Activated CD8-positive, alpha-beta memory T cell treated with anti-CD3 and anti-CD28 coated beads for 4 hours (primary cell): Measurements from ENCODE around the gene ABHD17C.

ENCODE experiments used
- DNase-seq, 2 donors: peaks; one replicate each; pipeline ENCODE4 v3.0.0-alpha.2; 2020; ENCODE audit warnings: low read depth in 2 of 2

ABHD17C gene

DNA sequence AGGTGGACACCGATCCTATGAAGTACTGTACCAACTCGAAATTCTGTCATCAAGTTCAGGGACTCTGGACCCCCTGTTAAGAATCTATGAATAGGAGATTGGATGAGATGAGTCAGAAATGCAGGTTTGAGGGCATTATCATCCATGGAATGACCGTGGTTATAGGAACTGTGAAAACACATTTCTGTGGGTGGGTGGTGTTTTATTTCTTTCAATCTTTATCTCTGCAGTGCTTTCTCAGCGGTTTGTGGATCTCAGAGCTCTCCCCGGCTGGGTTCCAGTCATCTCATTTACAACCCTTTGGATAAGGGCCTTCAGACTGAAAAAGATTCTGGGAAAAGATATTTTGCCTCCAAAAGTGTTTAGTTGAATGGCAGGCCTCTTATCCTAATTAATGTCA, 5.4 kb upstream of the ABHD17C start:
- DNase-seq: no peak

DNA sequence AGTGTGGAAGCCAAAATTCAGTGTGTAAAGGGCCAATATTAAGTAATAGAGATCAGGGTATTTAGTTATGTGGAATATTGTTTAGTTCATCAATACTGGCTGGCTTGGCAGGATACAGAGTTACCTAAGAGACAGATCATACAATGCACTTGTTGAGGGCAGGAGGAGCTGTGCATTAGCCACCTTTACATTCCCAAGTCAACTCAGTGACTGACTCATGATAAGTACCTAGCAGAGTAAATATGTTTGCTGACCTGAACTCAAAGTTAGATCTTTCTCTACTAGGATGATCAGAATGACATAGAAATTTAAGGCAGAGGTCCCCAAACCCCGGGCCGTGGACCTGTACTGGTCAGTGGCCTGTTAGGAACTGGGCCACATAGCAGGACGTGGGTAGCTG, 3.5 kb upstream of the ABHD17C start:
- no peak for DNase-seq

DNA sequence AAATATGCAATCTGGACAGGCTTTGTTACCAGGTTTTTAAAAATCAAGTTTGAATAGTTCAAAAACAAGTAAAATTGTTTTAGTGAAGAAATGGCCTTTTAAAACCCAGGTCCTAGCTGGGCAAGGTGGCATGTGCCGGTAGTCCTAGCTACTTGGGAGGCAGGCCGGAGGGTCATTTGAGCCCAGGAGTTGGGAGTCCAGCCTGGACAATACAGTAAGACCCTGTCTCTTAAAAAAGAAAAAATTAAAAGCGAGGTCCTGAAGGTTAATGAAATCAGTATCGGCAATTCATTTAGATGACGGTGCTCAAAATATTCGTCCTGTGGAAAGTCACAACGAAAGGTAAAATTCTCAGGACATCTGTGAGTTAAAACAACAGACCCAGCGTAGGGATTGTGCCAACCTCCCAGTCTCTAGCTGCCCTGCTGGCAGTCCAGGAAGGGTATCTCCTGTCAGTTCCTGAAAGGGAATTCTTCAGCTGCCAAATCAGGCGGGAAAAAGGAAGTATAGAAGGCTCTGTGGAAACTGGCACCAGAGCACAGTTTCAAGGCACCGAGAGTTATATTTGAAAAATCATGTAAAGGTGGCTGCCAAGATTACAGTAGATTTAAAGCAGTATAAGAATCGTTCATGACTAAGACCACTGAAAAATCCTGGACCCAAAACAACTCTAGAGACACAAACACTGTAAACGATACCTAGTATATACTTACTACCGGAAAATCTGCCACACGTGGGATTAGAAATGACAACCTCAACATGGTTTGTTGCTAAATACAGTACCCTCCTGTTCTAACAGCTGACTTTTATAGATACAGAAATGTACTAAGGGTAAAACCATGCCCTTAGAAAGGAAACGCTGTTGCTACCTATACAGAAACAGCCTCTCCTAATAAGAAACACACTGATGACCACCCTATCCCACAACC, 1.2 kb upstream of the ABHD17C start:
- DNase-seq: no peak

DNA sequence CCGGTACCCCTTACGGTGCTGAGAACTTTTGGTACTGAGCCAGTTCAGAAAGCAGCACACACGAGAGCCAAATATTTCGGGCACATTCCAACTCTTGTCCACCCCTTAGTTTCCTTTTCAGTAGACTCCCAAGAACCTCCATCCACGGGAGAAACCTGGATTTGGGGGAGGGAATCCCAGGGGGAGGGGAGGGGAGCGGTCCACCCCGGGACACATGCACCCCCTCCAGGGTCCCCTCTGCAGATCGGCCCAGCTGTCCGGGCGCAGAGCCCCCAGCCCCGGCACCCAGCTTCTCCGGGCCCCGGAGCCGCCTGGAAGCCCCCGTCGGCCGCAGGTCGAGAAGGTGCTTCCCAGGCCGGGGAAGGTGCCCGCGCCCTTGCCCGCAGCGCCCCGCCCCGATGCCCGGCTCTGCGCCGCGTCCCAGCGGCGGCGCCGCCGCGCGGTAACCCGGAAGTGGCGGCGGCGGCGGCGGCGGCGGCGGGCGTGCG, 455 bp upstream of the ABHD17C start:
- DNase-seq: no peak

DNA sequence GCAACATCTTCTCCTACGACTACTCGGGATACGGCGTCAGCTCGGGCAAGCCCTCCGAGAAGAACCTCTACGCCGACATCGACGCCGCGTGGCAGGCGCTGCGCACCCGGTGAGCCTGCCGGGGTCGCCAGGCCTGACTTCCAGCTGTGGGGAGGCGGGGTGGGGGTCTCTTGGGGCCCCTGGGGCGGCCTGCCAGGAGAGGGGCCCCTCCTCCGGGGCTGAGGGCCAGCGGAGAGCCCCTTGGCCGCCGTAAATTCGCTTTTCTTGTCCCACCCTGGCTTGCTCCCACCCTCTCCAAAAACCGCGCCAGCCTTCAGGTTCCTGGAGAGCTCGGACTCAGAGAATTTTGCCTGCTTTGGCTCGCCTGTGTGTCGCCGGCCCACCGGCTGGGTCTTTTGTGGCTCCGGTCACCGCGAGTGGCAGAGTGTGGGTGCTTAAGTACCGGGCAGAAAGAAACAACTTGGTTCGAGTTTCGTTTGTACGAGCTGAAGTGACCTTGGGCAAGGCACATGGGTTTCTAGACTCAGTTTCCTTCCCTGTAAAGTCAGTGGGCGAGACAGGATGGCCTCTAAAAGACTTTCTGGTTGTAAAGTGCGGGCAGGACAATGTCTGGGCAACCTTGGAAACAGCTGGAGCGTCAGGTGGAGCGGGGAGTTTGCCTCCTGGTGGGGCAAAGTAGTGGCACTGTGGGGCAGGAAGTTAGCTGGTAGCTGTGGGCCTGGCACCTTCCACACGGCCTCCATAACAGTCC, 976 bp downstream of the ABHD17C start:
- DNase-seq: no peak

DNA sequence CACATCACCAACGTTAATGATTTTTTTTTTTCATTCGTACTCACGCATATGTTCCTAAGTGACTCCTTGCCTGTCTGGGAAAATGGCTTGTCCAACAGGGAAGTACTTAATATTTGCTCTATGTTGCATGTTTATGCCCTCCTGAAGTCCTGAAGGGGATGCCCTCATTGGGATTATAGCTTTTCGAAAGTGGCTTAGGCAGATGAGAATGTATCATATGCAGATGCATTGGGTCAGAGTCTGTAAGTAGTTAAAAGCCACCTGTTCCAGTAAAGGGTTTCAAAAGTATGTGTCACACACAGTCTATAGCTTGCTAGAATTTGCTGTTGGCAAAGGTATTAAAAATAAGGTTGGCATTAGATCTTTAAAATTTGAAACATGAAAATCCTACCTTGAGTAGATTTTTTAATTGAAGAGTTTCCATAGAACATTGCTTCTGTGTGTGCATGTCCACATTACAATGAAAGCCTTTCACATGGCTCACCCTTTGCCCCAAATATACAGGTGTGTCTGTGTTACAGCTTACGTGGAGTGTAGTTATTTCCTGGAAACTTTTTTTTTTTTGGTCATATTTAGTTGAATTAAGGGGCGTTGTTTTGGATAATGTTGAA, 2.1 kb downstream of the ABHD17C start:
- no peak for DNase-seq

DNA sequence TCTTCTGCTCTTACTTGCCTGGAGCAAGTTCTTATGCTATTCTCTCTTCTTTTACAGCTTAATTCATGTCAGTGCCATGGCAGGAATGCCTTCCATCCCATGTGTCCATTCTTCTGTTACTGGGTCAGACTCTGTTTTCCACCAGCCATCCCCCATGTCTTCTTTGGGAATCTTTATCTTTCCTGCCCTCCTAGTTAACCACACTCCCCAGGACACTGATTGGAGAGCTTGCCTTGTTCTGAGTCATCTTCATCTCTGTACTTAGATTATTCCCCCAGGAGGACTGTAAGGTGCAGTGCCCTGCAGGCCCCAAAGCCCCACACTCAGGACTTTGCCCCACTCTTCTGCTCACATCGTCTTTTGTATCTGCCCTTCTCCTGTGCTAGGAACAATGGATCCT, 3.6 kb downstream of the ABHD17C start:
- DNase-seq: no peak

DNA sequence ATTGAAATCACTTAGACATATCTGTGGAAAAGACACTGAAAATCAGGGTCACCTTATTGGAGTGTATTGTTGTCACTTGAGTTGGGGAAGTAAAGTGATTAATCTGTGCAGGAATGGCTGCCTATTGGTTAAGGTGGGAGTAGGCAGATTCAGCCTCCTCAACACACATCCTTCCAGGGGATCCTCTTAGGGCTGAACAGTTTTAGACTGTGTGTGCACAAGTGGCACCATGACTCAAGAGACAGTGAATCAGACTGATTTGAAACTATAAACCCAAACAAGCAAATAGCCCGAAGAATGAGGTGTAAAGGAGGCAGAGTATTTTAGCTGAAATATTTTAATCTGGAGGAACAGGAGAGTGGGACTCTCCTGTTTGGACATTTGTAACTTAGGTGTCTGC, 4.9 kb downstream of the ABHD17C start:
- no peak for DNase-seq

DNA sequence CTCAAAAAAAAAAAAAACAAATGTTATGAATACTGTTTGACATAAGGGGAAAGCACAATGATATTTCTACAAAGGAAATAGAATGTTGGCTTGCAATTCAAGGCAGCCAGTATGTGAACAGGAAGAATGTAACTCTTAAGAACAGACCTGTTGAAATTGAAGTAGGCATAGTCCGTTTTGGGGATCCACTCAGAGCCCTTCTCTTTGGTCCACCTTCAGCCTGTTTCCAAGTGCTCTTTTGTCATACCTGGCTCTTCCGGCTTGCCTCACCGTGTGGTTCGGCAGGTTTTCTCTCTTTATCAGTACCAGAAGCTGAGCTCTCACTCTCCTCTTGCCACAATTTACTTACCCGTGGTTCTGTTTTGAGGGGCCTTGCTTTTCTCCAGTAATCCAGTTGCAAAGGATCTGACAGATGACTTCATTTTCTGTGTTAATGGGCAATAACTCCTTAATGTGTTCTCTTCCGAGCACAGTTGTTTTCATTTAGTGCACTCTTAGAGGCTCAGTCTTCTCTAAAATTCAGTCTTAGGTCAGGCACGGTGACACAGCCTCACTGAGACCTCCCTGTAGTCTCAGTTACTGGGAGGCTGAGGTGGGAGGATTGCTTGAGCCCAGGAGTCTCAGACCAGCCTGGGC, 6.7 kb downstream of the ABHD17C start:
- no peak for DNase-seq

DNA sequence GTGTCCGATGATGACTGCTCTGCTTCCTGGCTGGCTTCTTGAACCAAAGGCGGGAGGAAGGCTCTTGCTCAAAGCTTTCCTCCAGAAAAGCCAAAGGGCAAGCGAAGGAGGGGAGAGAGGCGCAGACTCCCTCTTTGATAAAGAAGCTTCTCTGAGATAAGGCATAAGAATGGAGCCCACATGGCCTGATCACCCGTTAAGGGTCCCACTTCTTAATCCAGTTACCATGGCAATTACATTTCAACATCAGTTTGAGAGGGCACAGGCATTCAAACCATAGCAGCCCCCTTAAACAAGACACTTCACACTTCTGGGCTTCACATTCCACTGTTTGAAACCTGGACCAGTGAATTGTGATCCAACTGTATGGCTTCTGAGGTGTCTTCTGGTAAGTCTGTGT, 8.0 kb downstream of the ABHD17C start:
- no peak for DNase-seq

DNA sequence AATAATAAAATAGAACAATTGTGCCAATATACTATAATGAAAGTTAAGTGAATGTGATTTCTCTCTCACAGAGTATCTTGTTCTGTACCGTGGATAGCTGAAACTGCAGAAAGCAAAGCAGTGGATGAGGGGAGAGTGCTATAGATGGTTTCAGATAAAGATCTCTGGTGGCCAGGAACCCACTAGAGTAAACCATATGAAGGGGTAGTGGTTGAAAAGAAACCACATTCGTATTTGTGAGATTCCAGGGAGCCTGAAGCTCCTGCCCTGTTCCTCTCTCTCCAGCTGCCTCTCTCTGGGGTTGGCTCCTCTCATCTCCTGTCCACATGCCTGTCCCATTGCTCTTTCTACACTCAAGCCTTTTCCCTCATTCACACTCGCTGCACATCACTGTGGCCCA, 8.9 kb downstream of the ABHD17C start:
- no peak for DNase-seq

DNA sequence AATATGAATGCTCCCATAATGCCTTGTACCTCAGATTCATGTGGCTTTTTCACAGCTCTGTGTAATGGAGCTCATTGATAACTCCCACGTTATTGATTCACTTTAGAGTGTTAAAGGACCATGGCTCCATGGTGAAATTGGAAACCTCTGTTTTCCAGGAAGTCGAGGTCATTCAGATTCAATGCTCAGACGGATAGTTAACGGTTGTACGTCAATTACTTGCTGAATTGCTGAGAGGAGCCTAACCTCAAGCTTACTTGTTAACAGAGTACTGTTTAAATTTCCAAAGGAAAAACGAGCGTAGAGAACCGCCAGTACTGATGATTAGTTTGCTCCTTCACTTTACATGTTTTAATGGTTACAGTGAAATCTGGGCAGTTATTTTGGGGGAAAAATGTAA, 11.1 kb downstream of the ABHD17C start:
- DNase-seq: no peak

DNA sequence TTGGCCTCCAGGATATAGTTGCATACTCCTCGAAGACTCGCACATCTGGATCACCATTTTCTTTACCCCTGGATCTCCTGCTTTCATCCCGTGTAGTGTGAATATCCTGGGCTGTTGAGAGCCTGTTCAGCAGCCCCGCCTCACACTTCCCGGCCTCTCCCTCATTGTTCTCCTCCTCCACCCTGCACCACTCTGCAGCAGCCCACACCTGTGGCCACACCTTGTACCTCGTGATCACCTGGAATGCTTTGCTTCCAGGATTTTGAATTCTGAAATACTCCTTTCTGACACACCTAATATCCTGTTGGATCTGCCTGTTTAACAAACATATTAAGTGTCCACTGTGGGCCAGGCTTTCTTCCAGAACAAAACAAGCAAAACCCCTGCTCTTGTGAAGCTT, 14.4 kb downstream of the ABHD17C start:
- no peak for DNase-seq

DNA sequence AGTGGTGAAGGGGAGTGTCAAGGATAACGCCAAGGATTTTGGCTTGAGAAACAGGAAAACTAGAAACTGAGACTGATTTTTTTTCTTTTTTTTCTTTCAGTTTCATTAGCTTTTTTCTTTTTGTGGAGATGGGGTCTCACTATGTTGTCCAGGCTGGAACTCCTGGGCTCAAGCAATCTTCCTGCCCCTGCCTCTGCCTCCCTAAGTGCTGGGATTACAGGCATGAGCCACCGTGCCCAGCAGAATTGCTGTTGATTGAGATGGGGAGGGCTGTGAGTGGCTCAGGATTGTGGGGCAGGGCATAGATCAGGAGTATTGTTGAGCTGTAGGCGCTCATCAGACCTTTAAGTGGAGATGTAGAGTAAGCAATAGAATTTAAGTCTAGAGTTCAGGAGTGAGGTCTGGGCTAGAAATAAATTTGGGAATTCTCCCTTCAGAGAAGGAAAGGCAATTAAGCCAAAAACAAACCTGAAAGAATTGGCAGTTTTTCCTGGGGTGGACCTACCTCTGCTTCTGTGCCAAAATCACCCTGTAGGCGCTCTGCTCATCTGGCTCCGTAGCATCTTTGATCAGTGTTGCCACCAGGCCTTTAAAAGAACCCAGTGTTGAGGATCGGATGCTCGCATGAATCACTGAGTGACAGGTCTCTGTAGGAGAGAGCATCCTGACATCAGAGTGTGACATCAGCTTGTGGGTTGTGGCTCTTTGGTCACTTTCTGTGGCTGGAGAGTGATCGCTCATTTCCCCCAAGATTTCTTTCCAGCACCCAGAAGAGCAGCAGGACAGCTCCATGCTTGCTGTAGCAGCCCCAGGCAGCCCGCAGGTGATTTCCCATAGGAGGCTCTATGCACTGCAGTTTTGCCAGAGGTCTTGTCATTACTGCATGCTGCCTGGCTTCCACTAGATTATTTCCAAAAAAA, 15.8 kb downstream of the ABHD17C start:
- no peak for DNase-seq

DNA sequence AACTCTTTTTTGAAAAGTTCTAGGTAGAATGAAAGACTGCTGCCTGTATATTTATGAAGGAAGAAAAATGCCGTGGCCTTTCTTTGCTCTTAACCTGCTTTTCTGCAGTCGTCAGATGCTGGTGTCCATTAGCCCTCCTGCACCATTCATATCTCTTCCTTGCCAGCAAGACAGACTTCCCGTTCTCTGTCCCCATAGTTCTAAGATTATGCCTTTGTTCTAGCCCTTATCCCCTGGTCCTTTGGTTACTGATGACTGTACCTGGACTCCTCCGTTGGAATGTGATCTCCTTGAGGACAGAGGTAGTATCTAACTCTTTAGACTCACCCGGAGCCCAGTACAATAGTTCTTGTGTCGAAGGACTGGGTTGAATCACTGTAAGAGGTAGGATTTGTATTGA, 16.8 kb downstream of the ABHD17C start:
- no peak for DNase-seq

DNA sequence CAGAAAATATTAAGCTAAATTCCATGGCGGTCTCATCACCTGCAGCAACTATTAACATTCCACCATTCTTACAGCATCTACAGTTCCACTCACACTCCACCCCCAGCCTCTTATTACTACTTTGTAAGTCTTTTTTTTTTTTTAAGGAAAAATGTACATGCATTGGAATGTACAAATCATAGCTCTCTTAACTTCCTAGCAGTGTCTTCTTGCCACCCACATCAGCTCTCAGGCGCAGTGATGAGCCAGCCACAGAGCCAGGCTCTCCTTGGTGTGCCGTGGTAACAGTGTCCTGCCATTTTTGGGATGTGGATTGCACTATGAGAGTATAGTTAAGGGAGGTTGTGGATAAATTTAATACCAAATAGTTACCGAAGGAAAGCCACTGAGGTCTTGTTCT, 17.8 kb downstream of the ABHD17C start:
- no peak for DNase-seq

DNA sequence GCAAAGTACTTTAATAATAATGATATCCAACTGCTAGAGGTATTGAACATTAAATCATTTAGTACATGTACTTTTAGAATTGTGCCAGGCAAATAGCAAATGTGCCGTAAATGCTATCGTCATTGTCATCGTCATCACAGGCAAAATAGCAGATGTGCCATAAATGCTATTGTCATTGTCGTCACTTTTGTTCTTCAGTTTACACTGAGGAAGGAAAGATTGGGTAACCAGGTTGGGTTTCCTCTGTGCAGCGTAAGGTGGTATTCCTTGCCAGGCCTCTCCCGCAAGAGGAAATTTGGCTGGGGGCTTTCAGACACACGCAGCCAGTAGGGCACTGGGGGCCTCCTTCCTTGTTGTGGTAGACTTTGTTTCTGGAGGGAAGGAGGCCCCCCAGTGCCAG, 26.4 kb downstream of the ABHD17C start:
- no peak for DNase-seq

DNA sequence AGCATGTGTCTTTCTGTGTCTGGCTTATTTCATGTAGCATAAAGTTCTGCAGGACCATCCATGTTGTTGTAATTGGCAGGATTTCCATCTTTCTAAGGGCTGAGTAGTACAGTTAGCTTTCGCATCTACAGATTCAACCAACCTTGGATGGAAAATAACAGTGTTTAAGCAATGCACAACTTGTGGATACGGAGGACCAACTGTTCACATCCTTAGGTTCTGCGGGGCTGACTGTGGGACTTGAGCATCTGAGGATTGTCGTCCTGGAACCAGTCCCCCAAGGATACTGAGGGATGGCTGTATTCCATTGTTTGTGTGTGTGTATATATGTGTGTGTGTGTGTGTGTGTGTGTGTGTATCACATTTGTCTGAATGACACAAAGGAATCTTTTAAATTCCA, 27.7 kb downstream of the ABHD17C start:
- no peak for DNase-seq

DNA sequence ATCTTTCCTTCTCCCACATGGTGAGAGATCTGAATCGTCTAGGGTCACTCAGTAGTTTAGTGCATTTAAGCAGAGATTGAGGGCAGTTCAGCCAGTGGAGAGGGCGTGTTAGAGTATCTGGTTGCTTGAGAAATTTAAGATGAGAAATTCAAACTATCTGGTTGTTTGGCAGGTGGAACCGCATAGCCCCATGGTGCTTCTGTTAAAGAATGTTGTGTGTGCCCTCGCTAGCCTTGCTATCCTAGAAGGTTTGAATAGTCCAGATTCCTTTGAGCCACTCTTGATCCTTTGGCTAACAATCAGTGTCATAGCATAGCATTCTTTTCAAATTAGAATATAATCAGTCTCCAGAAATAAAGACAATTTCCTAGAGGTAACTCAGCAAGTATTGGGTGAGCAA, 32.1 kb downstream of the ABHD17C start:
- no peak for DNase-seq

DNA sequence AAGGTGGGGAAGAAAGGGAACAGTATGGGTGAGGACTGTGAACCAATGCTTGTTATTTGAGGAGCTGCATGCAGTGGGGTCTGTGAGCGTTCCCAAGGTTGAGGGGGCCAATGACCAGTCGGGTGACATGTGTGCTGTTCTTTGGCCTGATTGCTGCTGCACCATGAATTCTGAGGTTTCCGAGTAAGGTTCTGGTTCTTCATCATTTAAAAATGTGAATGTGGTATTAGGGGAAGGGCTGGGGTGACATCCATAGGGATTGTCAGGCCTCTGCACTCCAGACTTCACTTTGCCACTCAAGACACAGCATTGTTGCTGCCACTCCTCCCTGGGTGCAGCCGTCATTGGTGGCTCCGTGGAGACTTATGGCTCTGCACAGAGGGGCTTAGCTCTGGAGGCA, 32.5 kb downstream of the ABHD17C start:
- no peak for DNase-seq

DNA sequence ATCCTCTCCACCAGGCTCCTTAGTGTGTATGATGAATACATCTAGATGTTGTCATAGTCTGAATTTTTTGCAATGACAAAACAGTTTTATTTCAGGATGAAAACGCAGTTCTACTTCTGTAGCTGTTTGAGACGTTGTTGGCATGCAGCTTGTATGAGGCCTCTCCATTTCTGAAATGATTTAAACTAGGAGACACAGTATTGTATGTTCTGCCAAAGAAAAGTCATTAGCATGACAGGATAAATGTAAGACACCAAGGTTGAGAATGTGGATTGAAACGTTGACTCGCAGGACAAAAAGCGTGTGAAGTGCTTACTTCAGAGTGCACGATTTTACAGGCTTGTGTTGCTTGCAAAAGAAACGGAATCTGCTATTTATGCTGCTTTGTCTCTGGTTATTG, 35.3 kb downstream of the ABHD17C start:
- no peak for DNase-seq
